HG03469 (cell line): ENCODE data around the gene ABHD5.

Experiments
- ATAC-seq: cut with Tn5 transposase; IDR thresholded peaks from one replicate; pipeline ENCODE4 v1.9.1; 2021; ENCODE audit warnings: mild to moderate bottlenecking, moderate library complexity, moderate number of reproducible peaks; ENCODE audit not compliant: unreplicated experiment

Gene ABHD5

GRCh38 chr3:43753741-43754715 is 63.3 kb downstream of the ABHD5 start:
- no peak for ATAC-seq

- ATAC-seq: no peak
These were observed 64.9 kb downstream of the ABHD5 start for GRCh38 chr3:43755516-43756200.

GRCh38 chr3:43757666-43758321 is 67.1 kb downstream of the ABHD5 start:
- no peak for ATAC-seq

- ATAC-seq: no peak
These were observed 68.0 kb downstream of the ABHD5 start for GRCh38 chr3:43758592-43759225.

GRCh38 chr3:43759297-43759782 is 68.6 kb downstream of the ABHD5 start:
- no peak for ATAC-seq

GRCh38 chr3:43759938-43760337 is 69.2 kb downstream of the ABHD5 start:
- no peak for ATAC-seq

- no peak for ATAC-seq
These were observed 70.2 kb downstream of the ABHD5 start for GRCh38 chr3:43760938-43761337.

- ATAC-seq: no peak
These were observed 71.7 kb downstream of the ABHD5 start for GRCh38 chr3:43762451-43762850.

- no peak for ATAC-seq
These were observed 73.3 kb downstream of the ABHD5 start for GRCh38 chr3:43764056-43764455.

GRCh38 chr3:43764471-43764870 is 73.7 kb downstream of the ABHD5 start:
- no peak for ATAC-seq

- no peak for ATAC-seq
These were observed 74.8 kb downstream of the ABHD5 start for GRCh38 chr3:43765521-43765971.

- ATAC-seq: no peak
These were observed 76.1 kb downstream of the ABHD5 start for GRCh38 chr3:43766672-43767465.

GRCh38 chr3:43768381-43768973 is 77.7 kb downstream of the ABHD5 start:
- no peak for ATAC-seq

- ATAC-seq: no peak
These were observed 78.6 kb downstream of the ABHD5 start for GRCh38 chr3:43769097-43769884.

GRCh38 chr3:43769885-43770425 is 79.2 kb downstream of the ABHD5 start:
- ATAC-seq: no peak

GRCh38 chr3:43770426-43771103 is 79.8 kb downstream of the ABHD5 start:
- ATAC-seq: no peak

GRCh38 chr3:43771610-43772009 is 80.9 kb downstream of the ABHD5 start:
- ATAC-seq: no peak
